HCT116 (cell line): ENCODE measurements around the gene HPCAL4. TPM values are rescaled to one million over a fixed set of nuclear protein-coding genes. Genes with fewer than 3 reads are reported as not detected.

Experiments used
- ATAC-seq: fragments of 200-7000 bp; cut with Tn5 transposase; 2 replicates; pipeline ENCODE4 v1.9.1; 2020; ENCODE audit warnings: mild to moderate bottlenecking, moderate library complexity
- BruUV-seq: library from RNA; stranded (reverse); fragments of 400-500 nt; replicated peaks from 2 replicates; lab custom pipeline; 2021; lab: Mats Ljungman, UMichigan
- CTCF ChIA-PET: fragments of 300-600 bp; sonication (Branson Sonifier 250); formaldehyde crosslinking; loops from one replicate; lab custom pipeline; 2021; ENCODE audit warnings: antibody characterized with exemption; lab: Charles Lee
- POLR2A ChIA-PET: fragments of 300-600, 350-600 bp; sonication (Branson Sonifier 250); formaldehyde crosslinking; loops from one replicate; lab custom pipeline; 2021; ENCODE audit warnings: antibody characterized with exemption; lab: Charles Lee
- RAD21 ChIA-PET, 2 experiments: fragments of 300-600 bp; sonication (Branson Sonifier 250); formaldehyde crosslinking; loops; one replicate each; lab custom pipeline; 2023; ENCODE audit warnings: low total read pairs in 2 of 2; ENCODE audit not compliant: uncharacterized antibody in 2 of 2, unreplicated experiment in 2 of 2, low non-redundant PET in 1 of 2; lab: Charles Lee
- DNase-seq: peaks from one replicate; pipeline ENCODE4 v3.0.0-alpha.2; 2010; ENCODE audit warnings: low read depth, low spot score
- H2AFZ ChIP-seq: fragments of 200-600 bp; shearing (Covaris generic), sonication (generic); 2 replicates; pipeline ENCODE4 v1.6.1; 2017; ENCODE audit warnings: low read depth, mixed run types, mixed read lengths, antibody characterized with exemption, low read length; ENCODE audit not compliant: poor library complexity, severe bottlenecking
- H3K27ac ChIP-seq: 2 replicates; pipeline ENCODE4 v1.5.1; 2012; ENCODE audit warnings: low read depth, low read length
- H3K27me3 ChIP-seq: fragments of 200-600 bp; sonication (generic); 2 replicates; pipeline ENCODE4 v1.6.1; 2016; ENCODE audit warnings: mixed run types, low read length, mixed read lengths; ENCODE audit not compliant: insufficient read depth
- H3K36me3 ChIP-seq, 2 experiments: fragments of 200-500 bp in 1 of 2; fragments of 200-600 bp in 1 of 2; sonication (Bioruptor generic) in 1 of 2; sonication (generic) in 1 of 2; 2 replicates each; pipeline versions ENCODE4 v1.5.1 to v1.6.1; 2014 to 2016; ENCODE audit warnings: low read length in 2 of 2, inconsistent platforms in 1 of 2, mixed read lengths in 1 of 2, mixed run types in 1 of 2; ENCODE audit not compliant: insufficient read depth in 2 of 2, control insufficient read depth in 1 of 2
- H3K4me1 ChIP-seq, 2 experiments: fragments of 200-600 bp in 1 of 2; sonication (generic) in 1 of 2; 2 replicates each; pipeline versions ENCODE4 v1.5.1 to v1.6.1; 2012 to 2017; ENCODE audit warnings: low read length in 2 of 2, inconsistent platforms in 1 of 2, mild to moderate bottlenecking in 1 of 2, mixed read lengths in 1 of 2, mixed run types in 1 of 2, moderate library complexity in 1 of 2; ENCODE audit not compliant: insufficient read depth in 2 of 2, control insufficient read depth in 1 of 2
- H3K4me2 ChIP-seq: fragments of 200-600 bp; sonication (generic); 2 replicates; pipeline ENCODE4 v1.6.1; 2017; ENCODE audit warnings: mixed run types, low read length, mixed read lengths
- H3K4me3 ChIP-seq, 2 experiments: fragments of 200-600 bp in 1 of 2; sonication (generic) in 1 of 2; replicated peaks in 1 of 2; 2 replicates each; pipeline ENCODE4 v1.5.1; 2011 to 2016; ENCODE audit warnings: low read length in 2 of 2, control low read depth in 1 of 2, low read depth in 1 of 2, mild to moderate bottlenecking in 1 of 2, mixed read lengths in 1 of 2, mixed run types in 1 of 2
- H3K79me2 ChIP-seq: fragments of 200-600 bp; sonication (generic); 2 replicates; pipeline ENCODE4 v1.6.1; 2017; ENCODE audit warnings: mild to moderate bottlenecking, mixed run types, low read length, moderate library complexity, mixed read lengths; ENCODE audit not compliant: insufficient read depth
- H3K9ac ChIP-seq: fragments of 200-600 bp; sonication (generic); 2 replicates; pipeline ENCODE4 v1.6.1; 2016; ENCODE audit warnings: low read length, mixed read lengths
- H3K9me2 ChIP-seq: fragments of 200-600 bp; sonication (generic), shearing (Covaris generic); 2 replicates; pipeline ENCODE4 v1.6.1; 2017; ENCODE audit warnings: mixed run types, mild to moderate bottlenecking, moderate library complexity; ENCODE audit not compliant: insufficient read depth
- H3K9me3 ChIP-seq, 2 experiments: fragments of 200-500 bp in 1 of 2; fragments of 200-600 bp in 1 of 2; sonication (Bioruptor generic) in 1 of 2; sonication (generic) in 1 of 2; 2 replicates each; pipeline ENCODE4 v1.6.1; 2014 to 2017; ENCODE audit warnings: low read length in 2 of 2, mixed read lengths in 2 of 2, inconsistent platforms in 1 of 2, low read depth in 1 of 2, mild to moderate bottlenecking in 1 of 2, mixed run types in 1 of 2, moderate library complexity in 1 of 2; ENCODE audit not compliant: control insufficient read depth in 1 of 2, insufficient read depth in 1 of 2
- H4K20me1 ChIP-seq: fragments of 200-600 bp; sonication (generic), shearing (Covaris generic); 2 replicates; pipeline ENCODE4 v1.6.1; 2017; ENCODE audit warnings: mixed run types, mild to moderate bottlenecking, moderate library complexity; ENCODE audit not compliant: insufficient read depth
- CEBPB ChIP-seq: IDR thresholded peaks from 2 replicates; pipeline ENCODE4 v1.6.1; 2012; ENCODE audit warnings: low read depth
- EGR1 ChIP-seq: IDR thresholded peaks from 2 replicates; pipeline ENCODE4 v1.6.1; 2012; ENCODE audit warnings: low read depth
- ELF1 ChIP-seq: IDR thresholded peaks from 2 replicates; pipeline ENCODE4 v1.6.1; 2012; ENCODE audit warnings: low read depth, borderline replicate concordance
- EZH2 ChIP-seq: fragments of 200-600 bp; sonication (generic); IDR thresholded peaks from 2 replicates; pipeline ENCODE4 v1.6.1; 2017; ENCODE audit warnings: antibody characterized with exemption, mixed run types
- EZH2phosphoT487 ChIP-seq: fragments of 200-600 bp; IDR thresholded peaks from 2 replicates; pipeline ENCODE4 v1.6.1; 2018; ENCODE audit warnings: antibody characterized with exemption, borderline replicate concordance
- JUND ChIP-seq: IDR thresholded peaks from 2 replicates; pipeline ENCODE4 v1.6.1; 2012
- MAX ChIP-seq: IDR thresholded peaks from 2 replicates; pipeline ENCODE4 v1.6.1; 2012
- POLR2A ChIP-seq: IDR thresholded peaks from 2 replicates; pipeline ENCODE4 v1.7.0; 2011; ENCODE audit warnings: borderline replicate concordance; ENCODE audit not compliant: insufficient read depth, insufficient read length; ENCODE audit errors: extremely low read depth
- POLR2AphosphoS5 ChIP-seq: IDR thresholded peaks from 2 replicates; pipeline ENCODE4 v1.6.1; 2011; ENCODE audit warnings: mild to moderate bottlenecking, low read depth, low read length, moderate library complexity
- RAD21 ChIP-seq: IDR thresholded peaks from 2 replicates; pipeline ENCODE4 v1.6.1; 2012; ENCODE audit warnings: low read depth, mild to moderate bottlenecking
- REST ChIP-seq: IDR thresholded peaks from 2 replicates; pipeline ENCODE4 v1.6.1; 2012; ENCODE audit warnings: low read depth
- SP1 ChIP-seq: IDR thresholded peaks from 2 replicates; pipeline ENCODE4 v1.6.1; 2012; ENCODE audit warnings: low read depth
- YY1 ChIP-seq: IDR thresholded peaks from 2 replicates; pipeline ENCODE4 v1.6.1; 2011; ENCODE audit warnings: low read length, low read depth, moderate library complexity, mild to moderate bottlenecking; ENCODE audit not compliant: insufficient replicate concordance; ENCODE audit errors: extremely low read depth
- ZBTB33 ChIP-seq: IDR thresholded peaks from 2 replicates; pipeline ENCODE4 v1.6.1; 2011; ENCODE audit warnings: mild to moderate bottlenecking, low read length, moderate library complexity; ENCODE audit not compliant: insufficient replicate concordance; ENCODE audit errors: extremely low read depth
- ZFX ChIP-seq: fragments of 450-650 bp; IDR thresholded peaks from 2 replicates; pipeline ENCODE4 v1.6.1; 2017
- intact Hi-C: fragments of 100-400 bp; cut with micrococcal nuclease; formaldehyde crosslinking; loops from 2 replicates; pipeline ENCODE4 v1.10.0; 2022
- total RNA-seq: library from RNA; stranded (reverse); gene quantifications from one replicate; pipeline ENCODE4 v1.2.1, GENCODE V29; 2021; ENCODE audit not compliant: unreplicated experiment

Gene HPCAL4
- total RNA-seq, 1 experiment from 2014 or later, result 5.2 TPM

- RAD21 ChIA-PET, result no interaction called here
- DNase-seq, result no peak
- H2AFZ ChIP-seq, result no peak overlapping the region
- no peak overlapping the region for H3K9ac ChIP-seq
- no peaks in the 10 kb centered on the region for H3K9me2 ChIP-seq
- no TSS peak for BruUV-seq
- H3K9me3 ChIP-seq, result no peaks in the 10 kb centered on the region
- H3K27ac ChIP-seq, result no peak overlapping the region
- no peak overlapping the region for H3K4me2 ChIP-seq
- TF ChIP-seq JUND (no peak), REST (no peak), CEBPB (no peak), ZBTB33 (no peak), EZH2 (no peak), POLR2AphosphoS5 (no peak), YY1 (no peak), EGR1 (no peak), ELF1 (no peak), POLR2A (no peak), ZFX (no peak), SP1 (no peak), MAX (no peak), EZH2phosphoT487 (no peak), RAD21 (no peak)
- TF ChIP-seq, all 23 proteins: peak for 0
- ChIA-PET CTCF (no interaction called here), POLR2A (no interaction called here)
- Histone ChIP-seq H4K20me1 (no peaks in the 10 kb centered on the region), H3K4me3 (no peak overlapping the region), H3K36me3 (no peaks in the 10 kb centered on the region), H3K79me2 (no peaks in the 10 kb centered on the region), H3K4me1 (peaks cover 0 to 8% of the 10 kb centered on the region in 2 experiments; a peak in 1 of 4 replicates), H3K27me3 (no peaks in the 10 kb centered on the region)
- intact Hi-C loops, result no loop called here
- ATAC-seq, result no peak
These were observed 6.2 kb downstream of the HPCAL4 start for GRCh38 chr1:39685071-39685470.
